Transverse colon (tissue), 4 donors: ENCODE data around the gene NUCKS1. TPM values are rescaled to one million over a fixed set of nuclear protein-coding genes. Genes with fewer than 3 reads are reported as not detected.

Experiments used
- DNase-seq: peaks from one replicate; pipeline ENCODE4 v3.0.0-alpha.2; 2019
- H3K27ac ChIP-seq, 4 donors: fragments of 200-600 bp; sonication (generic); 2 replicates each; pipeline ENCODE4 v1.5.1; 2016 to 2018; ENCODE audit warnings: inconsistent platforms in 4 of 4
- H3K27me3 ChIP-seq: fragments of 200-600 bp; sonication (generic); 2 replicates; pipeline ENCODE4 v1.5.1; 2017; ENCODE audit warnings: inconsistent platforms
- H3K36me3 ChIP-seq, 4 donors: fragments of 200-600 bp; sonication (generic); 2 replicates each; pipeline ENCODE4 v1.5.1; 2017 to 2019; ENCODE audit warnings: inconsistent platforms in 4 of 4
- H3K4me1 ChIP-seq, 4 donors: fragments of 200-600 bp; sonication (generic); 2 replicates each; pipeline ENCODE4 v1.5.1; 2017 to 2020; ENCODE audit warnings: inconsistent platforms in 4 of 4
- H3K4me3 ChIP-seq, 4 donors: fragments of 200-600 bp; sonication (generic); 1 replicate in 1 of 4; 2 replicates in 3 of 4; pipeline versions ENCODE4 v1.5.1 to v1.6.1; 2017 to 2019; ENCODE audit warnings: inconsistent platforms in 4 of 4
- H3K9me3 ChIP-seq, 2 donors: fragments of 200-600 bp; sonication (generic); 2 replicates each; pipeline ENCODE4 v1.5.1; 2017 to 2019; ENCODE audit warnings: inconsistent platforms in 2 of 2
- EP300 ChIP-seq: sonication (generic); formaldehyde crosslinking; IDR thresholded peaks from one replicate; pipeline ENCODE4 v1.6.1; 2017; ENCODE audit warnings: antibody characterized with exemption, low read depth
- POLR2A ChIP-seq: fragments of 450-650 bp; IDR thresholded peaks from one replicate; pipeline ENCODE4 v1.6.1; 2016; ENCODE audit warnings: antibody characterized with exemption, mild to moderate bottlenecking, moderate library complexity
- POLR2AphosphoS5 ChIP-seq, 3 donors: sonication (generic); formaldehyde crosslinking; IDR thresholded peaks; one replicate each; pipeline ENCODE4 v1.6.1; 2016; ENCODE audit warnings: antibody characterized with exemption in 3 of 3
- WGBS, 2 donors: methylation state at CpG; one replicate each; pipeline ENCODE4 v1.1.5; 2018; ENCODE audit warnings: low coverage in 1 of 2; 5-methylcytosine and 5-hydroxymethylcytosine counted together
- in situ Hi-C, 4 donors: fragments of 200-750 bp; cut with MboI; loops; one replicate each; pipeline versions ENCODE4 v1.15.0 to v1.15.1; 2017; ENCODE audit warnings: low sequenced_read_pairs in 3 of 4, low pct_ligation_motif_present in 1 of 4, low pct_unique_long_range_greater_than_20kb in 1 of 4
- intact Hi-C: fragments of 100-400 bp; cut with DNase I; formaldehyde crosslinking; loops from one replicate; pipeline ENCODE4 v1.15.1; 2023; ENCODE audit warnings: low total_unique reads
- total RNA-seq, 4 donors: library from RNA; depleted of rRNA; stranded (reverse); fragments of >200 nt; gene quantifications; one replicate each; pipeline ENCODE4 v1.1.0, GENCODE V29; 2016
- TF ChIP-seq, protein P1 (sequence below), 5 experiments: fragments of 200-600 bp in 3 of 5; fragments of 450-650 bp in 2 of 5; sonication (generic) in 3 of 5; IDR thresholded peaks; 1 replicate in 2 of 5; 2 replicates in 3 of 5; pipeline ENCODE4 v1.5.1; 2016 to 2017; ENCODE audit warnings: antibody characterized with exemption in 5 of 5, inconsistent platforms in 3 of 5, mild to moderate bottlenecking in 2 of 5, moderate library complexity in 1 of 5

NUCKS1 gene
- total RNA-seq, 4 donors from 2014 or later = 21.7 to 45.7 (median 35.1) TPM

DNA sequence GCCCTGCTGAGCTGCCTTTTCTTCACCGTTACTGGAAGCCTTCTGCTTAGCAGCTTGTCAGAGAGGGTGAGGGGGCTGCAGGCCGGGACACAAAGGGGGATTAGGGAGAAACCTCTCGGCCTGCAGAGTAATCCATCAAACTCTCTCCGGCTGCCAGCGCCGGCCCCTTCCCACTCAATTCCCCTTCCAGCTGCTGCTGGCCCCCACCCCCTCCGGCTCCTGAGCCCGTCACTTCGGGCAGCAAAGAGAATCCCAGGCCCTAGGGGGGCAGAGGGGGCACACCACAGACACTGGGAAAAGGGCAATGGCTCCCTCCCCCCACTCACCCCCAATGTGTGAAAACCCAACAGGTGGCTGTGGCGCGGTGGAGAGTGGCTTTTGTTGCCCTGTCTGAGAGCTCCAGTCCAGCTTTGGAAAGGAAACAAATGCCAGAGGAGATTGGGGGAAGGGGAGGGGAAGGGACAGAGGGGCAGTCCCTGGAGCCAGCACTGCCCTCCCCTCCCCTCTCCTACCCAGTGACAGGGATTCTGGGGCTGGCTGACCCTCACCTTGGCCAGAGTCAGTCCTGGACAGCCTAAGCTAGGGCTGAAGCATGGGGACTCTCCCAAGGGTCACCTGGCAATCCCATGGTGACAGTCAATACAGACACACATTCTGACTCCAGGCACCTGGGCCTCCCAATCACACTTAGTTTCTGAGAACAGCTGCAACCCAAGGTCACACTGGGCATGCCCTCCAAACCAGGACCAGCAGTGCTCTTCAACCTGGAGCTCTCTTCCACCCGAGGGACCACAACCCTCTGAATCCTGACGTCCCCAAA is 79.2 kb downstream of the NUCKS1 start:
- intact Hi-C loops = no loop called here
- no peak overlapping the region for H3K4me3 ChIP-seq
- DNase-seq = no peak
- no peak for TF ChIP-seq POLR2AphosphoS5 (IDR thresholded peaks at IDR 0.05)
- TF ChIP-seq, protein P1, sequence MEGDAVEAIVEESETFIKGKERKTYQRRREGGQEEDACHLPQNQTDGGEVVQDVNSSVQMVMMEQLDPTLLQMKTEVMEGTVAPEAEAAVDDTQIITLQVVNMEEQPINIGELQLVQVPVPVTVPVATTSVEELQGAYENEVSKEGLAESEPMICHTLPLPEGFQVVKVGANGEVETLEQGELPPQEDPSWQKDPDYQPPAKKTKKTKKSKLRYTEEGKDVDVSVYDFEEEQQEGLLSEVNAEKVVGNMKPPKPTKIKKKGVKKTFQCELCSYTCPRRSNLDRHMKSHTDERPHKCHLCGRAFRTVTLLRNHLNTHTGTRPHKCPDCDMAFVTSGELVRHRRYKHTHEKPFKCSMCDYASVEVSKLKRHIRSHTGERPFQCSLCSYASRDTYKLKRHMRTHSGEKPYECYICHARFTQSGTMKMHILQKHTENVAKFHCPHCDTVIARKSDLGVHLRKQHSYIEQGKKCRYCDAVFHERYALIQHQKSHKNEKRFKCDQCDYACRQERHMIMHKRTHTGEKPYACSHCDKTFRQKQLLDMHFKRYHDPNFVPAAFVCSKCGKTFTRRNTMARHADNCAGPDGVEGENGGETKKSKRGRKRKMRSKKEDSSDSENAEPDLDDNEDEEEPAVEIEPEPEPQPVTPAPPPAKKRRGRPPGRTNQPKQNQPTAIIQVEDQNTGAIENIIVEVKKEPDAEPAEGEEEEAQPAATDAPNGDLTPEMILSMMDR (IDR thresholded peaks at IDR 0.05) = no peak
- TF ChIP-seq POLR2A = no peak
- TF ChIP-seq EP300 = no peak
- peaks cover 22 to 85% (median 57%) of the 10 kb centered on the region in 4 donors for H3K4me1 ChIP-seq
- 88% methylated on average over 13 of the region's 13 CpGs; no CpG with 5 or more reads in 1 of the 2 donors for WGBS, 2 donors
- H3K27me3 ChIP-seq = peaks cover 5% of the 10 kb centered on the region
- no peak overlapping the region for H3K27ac ChIP-seq
- in situ Hi-C loops = no loop called here
- no peaks in the 10 kb centered on the region for H3K9me3 ChIP-seq
- no peaks in the 10 kb centered on the region for H3K36me3 ChIP-seq

DNA sequence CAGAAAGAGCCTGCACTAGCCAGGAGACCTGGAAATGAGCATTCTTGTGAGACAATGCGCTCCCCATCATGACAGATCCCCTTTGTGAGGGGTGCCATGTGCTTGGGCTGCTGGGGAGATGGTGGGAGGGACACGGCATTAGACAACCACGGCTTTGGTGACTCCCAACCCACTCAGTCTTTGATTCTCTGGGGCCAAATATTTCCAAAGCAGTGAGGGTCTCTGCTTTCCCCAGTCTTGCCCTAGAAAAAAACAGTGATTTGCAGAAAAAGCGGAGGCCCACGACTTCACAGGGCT is 79.9 kb downstream of the NUCKS1 start:
- H3K4me1 ChIP-seq = peaks cover 27 to 85% (median 60%) of the 10 kb centered on the region in 4 donors
- WGBS, 2 donors = 83% methylated on average over 5 of the region's 5 CpGs; no CpG with 5 or more reads in 1 of the 2 donors
- DNase-seq = no peak
- H3K27ac ChIP-seq = peak overlapping the region in 1 of 4 donors; percentile 78
- in situ Hi-C loops = no loop called here
- no peak overlapping the region for H3K4me3 ChIP-seq
- intact Hi-C loops = no loop called here
- peaks cover 5% of the 10 kb centered on the region for H3K27me3 ChIP-seq
- no peaks in the 10 kb centered on the region for H3K36me3 ChIP-seq
- H3K9me3 ChIP-seq = no peaks in the 10 kb centered on the region
- no peak for TF ChIP-seq EP300

DNA sequence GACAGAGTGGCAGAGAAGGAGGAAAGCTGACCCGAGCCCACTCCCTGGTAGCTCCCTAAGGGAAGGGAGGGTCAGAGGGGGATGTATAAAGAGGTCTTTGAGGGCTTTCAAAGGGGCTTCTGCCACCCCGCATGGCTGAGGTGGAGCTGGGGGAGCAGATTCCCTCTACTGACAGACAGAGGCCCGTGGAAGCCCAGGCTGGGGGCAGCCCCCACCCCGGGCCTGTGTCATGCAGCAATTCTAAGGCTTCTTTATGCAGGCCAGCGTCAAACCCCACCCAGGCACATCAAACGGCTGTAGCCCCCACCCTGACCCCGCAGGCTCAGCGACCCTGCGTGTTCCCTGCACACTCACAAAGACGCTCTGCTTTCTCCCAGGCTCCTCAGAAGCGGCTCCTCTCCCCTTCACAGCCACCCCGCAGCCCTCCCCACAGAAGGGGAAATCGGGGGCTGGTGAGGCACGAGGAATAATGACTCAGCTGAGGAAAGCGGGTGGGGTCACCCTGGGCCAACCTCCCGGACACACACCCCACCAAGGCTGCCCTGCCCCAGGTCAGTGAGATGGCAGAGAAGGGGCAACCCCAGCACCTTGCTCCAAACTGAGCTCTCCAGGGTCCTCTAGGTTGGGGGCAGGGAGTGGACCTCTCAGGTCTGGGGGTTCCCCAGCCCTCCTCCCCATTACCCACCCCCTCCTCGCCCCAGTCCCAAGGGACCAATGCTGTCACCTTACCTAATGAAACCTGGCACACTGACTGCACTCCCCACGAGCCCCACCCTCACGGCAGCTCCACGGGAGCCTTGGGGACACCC is 80.4 kb downstream of the NUCKS1 start:
- 45% methylated on average over 20 of the region's 20 CpGs; no CpG with 5 or more reads in 1 of the 2 donors for WGBS, 2 donors
- H3K27me3 ChIP-seq = peaks cover 5% of the 10 kb centered on the region
- H3K4me3 ChIP-seq = no peak overlapping the region
- in situ Hi-C loops = no loop called here
- no peaks in the 10 kb centered on the region for H3K9me3 ChIP-seq
- peaks cover 32 to 85% (median 64%) of the 10 kb centered on the region in 4 donors for H3K4me1 ChIP-seq
- peak overlapping the region in 3 of 4 donors; percentile 71 to 78 (median 74) for H3K27ac ChIP-seq
- no peak for DNase-seq
- intact Hi-C loops = no loop called here
- TF ChIP-seq POLR2AphosphoS5 (IDR thresholded peaks at IDR 0.05) (no peak), POLR2A (no peak), EP300 (no peak)
- TF ChIP-seq, protein P1 (IDR thresholded peaks at IDR 0.05) = no peak
- no peaks in the 10 kb centered on the region for H3K36me3 ChIP-seq

DNA sequence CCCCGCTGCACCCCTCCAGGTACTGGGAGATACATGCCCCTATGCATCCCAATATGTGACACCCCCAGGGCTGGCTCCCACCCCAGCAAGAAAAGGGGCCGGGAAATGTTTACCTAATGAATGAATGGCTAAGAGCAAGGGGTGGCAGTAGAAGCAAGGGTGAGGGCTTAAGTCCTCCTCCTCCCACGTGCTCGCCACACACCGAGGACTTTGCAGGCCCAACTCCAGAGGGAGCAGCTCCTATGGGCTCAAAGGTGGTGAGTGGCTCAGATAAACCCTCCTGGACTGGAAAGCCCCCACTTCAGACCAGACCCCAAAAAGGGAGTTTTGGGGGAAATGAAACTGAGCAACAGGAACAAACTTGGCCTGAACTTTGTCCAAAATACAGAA is 81.0 kb downstream of the NUCKS1 start:
- peaks cover 32 to 88% (median 70%) of the 10 kb centered on the region in 4 donors for H3K4me1 ChIP-seq
- intact Hi-C loops = no loop called here

More for the DNA sequence above, 81.0 kb downstream of the NUCKS1 start:
- 56 to 64% methylated on average over 2 to 5 of the region's 5 CpGs for WGBS, 2 donors
- TF ChIP-seq POLR2A = no peak
- TF ChIP-seq EP300 = no peak
- TF ChIP-seq POLR2AphosphoS5 (IDR thresholded peaks at IDR 0.05) = no peak
- TF ChIP-seq, protein P1 (IDR thresholded peaks at IDR 0.05) = no peak
- Histone ChIP-seq H3K27ac (peak overlapping the region in 3 of 4 donors; percentile 71 to 78 (median 74)), H3K27me3 (peaks cover 5% of the 10 kb centered on the region), H3K4me3 (no peak overlapping the region), H3K9me3 (no peaks in the 10 kb centered on the region), H3K36me3 (no peaks in the 10 kb centered on the region)
- no peak for DNase-seq
- in situ Hi-C loops = no loop called here
